Lung (tissue), 12 donors: ENCODE results near the gene TRMT2A. TPM values are rescaled to one million over a fixed set of nuclear protein-coding genes. Genes with fewer than 3 reads are reported as not detected.

Experiments used
- ATAC-seq: fragments of 200-7000 bp; cut with Tn5 transposase; one replicate; pipeline ENCODE4 v1.9.1; 2020; ENCODE audit warnings: moderate number of reproducible peaks; ENCODE audit not compliant: insufficient read depth, low FRiP score
- DNase-seq, 3 donors: peaks; one replicate each; pipeline ENCODE4 v3.0.0-alpha.2; 2013 to 2017
- H3K27ac ChIP-seq, 2 donors: one replicate each; pipeline ENCODE4 v1.5.1; 2013; ENCODE audit warnings: mild to moderate bottlenecking in 2 of 2, moderate library complexity in 2 of 2, control low read depth in 1 of 2, inconsistent platforms in 1 of 2, low read depth in 1 of 2, low read length in 1 of 2
- H3K27me3 ChIP-seq, 3 donors: one replicate each; pipeline ENCODE4 v1.5.1; 2013; ENCODE audit warnings: low read length in 2 of 3; ENCODE audit not compliant: control insufficient read depth in 3 of 3, insufficient read depth in 3 of 3
- H3K36me3 ChIP-seq, 4 donors: one replicate each; pipeline ENCODE4 v1.5.1; 2013; ENCODE audit warnings: low read length in 4 of 4, mild to moderate bottlenecking in 1 of 4, moderate library complexity in 1 of 4; ENCODE audit not compliant: control insufficient read depth in 4 of 4, insufficient read depth in 4 of 4
- H3K4me1 ChIP-seq, 5 donors: one replicate each; pipeline ENCODE4 v1.5.1; 2013; ENCODE audit warnings: low read length in 5 of 5, mild to moderate bottlenecking in 2 of 5, moderate library complexity in 1 of 5; ENCODE audit not compliant: control insufficient read depth in 5 of 5, insufficient read depth in 5 of 5
- H3K4me3 ChIP-seq: one replicate; pipeline ENCODE4 v1.5.1; 2013; ENCODE audit warnings: mild to moderate bottlenecking, control low read depth, moderate library complexity
- H3K9ac ChIP-seq, 2 donors: one replicate each; pipeline ENCODE4 v1.5.1; 2013; ENCODE audit warnings: low read length in 2 of 2, control low read depth in 1 of 2; ENCODE audit not compliant: insufficient read depth in 1 of 2
- H3K9me3 ChIP-seq, 4 donors: one replicate each; pipeline ENCODE4 v1.5.1; 2013; ENCODE audit warnings: low read length in 3 of 4, mild to moderate bottlenecking in 1 of 4, moderate library complexity in 1 of 4; ENCODE audit not compliant: control insufficient read depth in 4 of 4, insufficient read depth in 3 of 4
- WGBS, 2 donors: extraction: QIAGEN DNeasy Blood & Tissue Kit; methylation state at CpG; one replicate each; pipeline ENCODE4 v1.1.7; 2013; 5-methylcytosine and 5-hydroxymethylcytosine counted together
- polyA plus RNA-seq, 2 donors: library from polyadenylated mRNA; stranded (reverse); fragments of 200-250 nt; gene quantifications; one replicate each; pipeline ENCODE4 v1.2.1, GENCODE V29; 2013
- total RNA-seq, 2 donors: library from RNA; depleted of rRNA in 1 of 2; stranded (reverse); fragments of >200 nt in 1 of 2; gene quantifications; one replicate each; pipeline ENCODE4 v1.2.1, GENCODE V29; 2014 to 2021
- TF ChIP-seq, protein P1 (sequence below): IDR thresholded peaks from 2 replicates; pipeline ENCODE4 v1.5.1; 2012; ENCODE audit warnings: mild to moderate bottlenecking; ENCODE audit errors: control extremely low read depth, extremely low read depth
- donor health status: control.
- donor health status: control.
- donor health status: Bipolar disorder and iron deficiency.
- donor health status: healthy.
- donor health status: DM: yes; HTN: yes; CAD: no.

TRMT2A gene
- total and polyA plus RNA-seq, 4 donors = 37.5 to 71.1 (median 55.4) TPM

DNA sequence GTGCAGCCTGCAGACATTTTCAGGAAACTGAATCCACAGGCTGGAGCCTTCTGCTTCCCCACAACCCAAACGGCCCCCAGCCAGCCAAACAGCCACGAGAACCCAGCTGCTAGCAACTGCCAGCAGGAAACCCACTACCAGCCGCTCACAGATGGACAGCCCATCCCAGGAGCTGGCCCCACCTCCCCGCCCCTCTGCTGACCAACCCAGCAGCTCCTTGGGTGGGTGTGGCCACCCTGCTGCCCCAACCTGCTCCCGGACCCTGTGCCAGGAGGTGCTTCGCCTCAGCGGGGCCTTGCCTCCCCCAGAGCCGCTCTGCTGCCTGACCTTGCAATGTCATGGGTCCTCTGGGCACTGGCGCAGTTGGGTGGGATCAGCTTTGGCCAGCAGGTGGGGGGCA is 42.0 kb upstream of the TRMT2A start:
- H3K27ac ChIP-seq = no peak overlapping the region
- H3K36me3 ChIP-seq = no peaks in the 10 kb centered on the region
- DNase-seq (peak; percentile 15 to 27 (median 22)), ATAC-seq (no peak)
- no peak overlapping the region for H3K9ac ChIP-seq
- no peak overlapping the region for H3K4me3 ChIP-seq
- WGBS, 2 donors = 11 to 40% methylated on average over 9 of the region's 9 CpGs
- TF ChIP-seq, protein P1, sequence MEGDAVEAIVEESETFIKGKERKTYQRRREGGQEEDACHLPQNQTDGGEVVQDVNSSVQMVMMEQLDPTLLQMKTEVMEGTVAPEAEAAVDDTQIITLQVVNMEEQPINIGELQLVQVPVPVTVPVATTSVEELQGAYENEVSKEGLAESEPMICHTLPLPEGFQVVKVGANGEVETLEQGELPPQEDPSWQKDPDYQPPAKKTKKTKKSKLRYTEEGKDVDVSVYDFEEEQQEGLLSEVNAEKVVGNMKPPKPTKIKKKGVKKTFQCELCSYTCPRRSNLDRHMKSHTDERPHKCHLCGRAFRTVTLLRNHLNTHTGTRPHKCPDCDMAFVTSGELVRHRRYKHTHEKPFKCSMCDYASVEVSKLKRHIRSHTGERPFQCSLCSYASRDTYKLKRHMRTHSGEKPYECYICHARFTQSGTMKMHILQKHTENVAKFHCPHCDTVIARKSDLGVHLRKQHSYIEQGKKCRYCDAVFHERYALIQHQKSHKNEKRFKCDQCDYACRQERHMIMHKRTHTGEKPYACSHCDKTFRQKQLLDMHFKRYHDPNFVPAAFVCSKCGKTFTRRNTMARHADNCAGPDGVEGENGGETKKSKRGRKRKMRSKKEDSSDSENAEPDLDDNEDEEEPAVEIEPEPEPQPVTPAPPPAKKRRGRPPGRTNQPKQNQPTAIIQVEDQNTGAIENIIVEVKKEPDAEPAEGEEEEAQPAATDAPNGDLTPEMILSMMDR = no peak
- no peaks in the 10 kb centered on the region for H3K4me1 ChIP-seq
- no peaks in the 10 kb centered on the region for H3K9me3 ChIP-seq
- H3K27me3 ChIP-seq = no peaks in the 10 kb centered on the region

DNA sequence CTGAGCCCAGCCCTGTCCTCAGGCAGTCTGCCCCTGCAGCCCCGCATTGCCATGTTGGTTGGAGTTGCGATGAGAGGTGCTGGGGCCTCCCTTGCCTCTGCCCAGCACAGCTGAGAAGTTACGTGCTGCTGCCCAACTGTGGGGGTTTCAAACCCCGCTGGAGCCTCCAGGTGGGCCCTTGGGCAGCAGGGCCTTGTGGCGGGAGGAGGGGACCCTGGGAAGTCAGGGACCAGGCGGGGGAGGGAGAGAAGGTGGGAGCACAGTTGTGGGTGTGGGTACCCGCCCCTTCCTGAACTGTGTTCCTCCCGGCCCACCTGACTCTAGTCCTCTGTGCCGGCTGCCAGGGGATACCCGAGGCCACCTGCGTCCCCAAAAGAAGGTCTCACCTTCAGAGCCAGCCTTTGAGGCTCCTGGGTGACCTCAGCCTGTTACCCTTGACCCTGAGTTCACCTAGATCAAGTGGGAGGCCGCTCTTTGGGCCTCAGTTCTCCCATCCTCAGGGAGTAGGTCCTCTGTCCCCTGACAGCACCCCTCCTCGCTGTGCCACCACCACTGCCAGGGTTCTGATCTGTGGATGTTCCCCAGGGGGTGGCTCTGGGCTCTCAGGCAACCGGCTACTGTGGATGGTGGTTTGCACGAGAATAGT is 41.5 kb upstream of the TRMT2A start:
- no peak for ATAC-seq
- Histone ChIP-seq H3K36me3 (no peaks in the 10 kb centered on the region), H3K9ac (no peak overlapping the region), H3K4me3 (no peak overlapping the region), H3K27me3 (no peaks in the 10 kb centered on the region), H3K4me1 (no peaks in the 10 kb centered on the region), H3K9me3 (no peaks in the 10 kb centered on the region), H3K27ac (no peak overlapping the region)
- 40 to 67% methylated on average over 13 to 15 of the region's 15 CpGs for WGBS, 2 donors
- DNase-seq = no peak
- TF ChIP-seq, protein P1 = no peak

DNA sequence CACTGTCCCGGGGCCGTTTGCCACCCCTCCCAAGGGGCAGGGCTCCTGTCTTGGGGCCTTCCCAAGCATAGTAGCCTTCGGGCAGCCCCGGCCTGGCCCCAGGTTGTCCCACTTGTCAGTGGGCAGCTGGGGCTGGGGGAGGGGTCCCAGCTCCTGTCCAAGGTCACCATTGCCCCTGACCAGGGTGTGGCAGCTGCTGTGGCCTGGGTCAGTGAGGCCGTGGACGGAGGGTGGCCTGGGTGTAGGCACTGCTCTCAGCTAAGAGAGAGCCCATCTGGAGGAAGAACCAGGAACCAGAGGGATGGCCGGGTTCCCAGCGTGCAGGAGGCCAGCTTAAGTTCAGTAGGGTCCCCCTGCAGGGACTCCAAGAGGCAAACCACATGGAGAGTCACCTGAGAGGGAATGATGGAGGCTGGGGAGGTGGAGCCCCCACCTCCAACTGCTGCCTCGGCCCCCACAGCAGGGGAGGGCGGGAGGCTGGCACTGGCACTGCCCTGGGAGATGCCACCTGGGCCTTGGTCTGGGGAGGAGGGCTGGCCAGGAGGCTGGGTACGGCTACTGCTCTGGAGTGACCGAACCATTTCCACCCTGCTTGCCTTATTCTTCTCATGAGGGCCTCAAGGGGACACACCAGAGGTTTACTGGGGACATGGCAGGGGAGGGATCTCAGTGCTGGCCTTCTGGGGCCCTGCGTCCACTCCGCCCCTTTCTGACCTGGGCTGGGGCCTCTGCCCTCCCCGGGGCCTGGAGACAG is 40.6 kb upstream of the TRMT2A start:
- H3K27ac ChIP-seq = no peak overlapping the region
- H3K4me3 ChIP-seq = no peak overlapping the region
- ATAC-seq (no peak), DNase-seq (no peak)
- H3K4me1 ChIP-seq = no peaks in the 10 kb centered on the region
- H3K9me3 ChIP-seq = no peaks in the 10 kb centered on the region
- no peaks in the 10 kb centered on the region for H3K36me3 ChIP-seq
- TF ChIP-seq, protein P1 = no peak
- H3K9ac ChIP-seq = no peak overlapping the region
- H3K27me3 ChIP-seq = no peaks in the 10 kb centered on the region
- WGBS, 2 donors = 62 to 71% methylated on average over 15 of the region's 15 CpGs
